Muscle of leg (tissue), 9 donors: ENCODE results near the gene TPST1. TPM values are rescaled to one million over a fixed set of nuclear protein-coding genes. Genes with fewer than 3 reads are reported as not detected.

ENCODE experiments used
- polyA plus RNA-seq, 8 donors: library from polyadenylated mRNA; unstranded; fragments of 120-200 nt; gene quantifications; one replicate each; pipeline versions ENCODE4 v1.2.1 to v1.2.3, GENCODE V29; 2013; ENCODE audit warnings: inconsistent platforms in 1 of 8, low replicate concordance in 1 of 8; ENCODE audit not compliant: insufficient read length in 8 of 8, insufficient read depth in 1 of 8
- total RNA-seq: library from RNA; stranded (reverse); fragments of 120-200 nt; gene quantifications from one replicate; pipeline ENCODE4 v1.2.4, GENCODE V29; 2013

Gene TPST1
- total and polyA plus RNA-seq, 9 donors = 11.2 to 39.6 (median 16.3) TPM

Other genes starting within 250 kb of the TPST1 start
- 20.6 TPM for gene GUSB, start 223.1 kb upstream of the TPST1 start, total RNA-seq
- gene GUSB, start 223.1 kb upstream of the TPST1 start, polyA plus RNA-seq = 10 to 100 TPM; 38.7 to 50.6 (median 40.9) TPM
- gene ASL, start 129.5 kb upstream of the TPST1 start, total RNA-seq = 12.9 TPM
- 10 to 100 TPM in 6 of 8 donors, 1 to 10 TPM in 2; 9.7 to 20.8 (median 12.5) TPM for gene ASL, start 129.5 kb upstream of the TPST1 start, polyA plus RNA-seq
- 25.2 TPM for gene CRCP, start 90.5 kb upstream of the TPST1 start, total RNA-seq
- gene CRCP, start 90.5 kb upstream of the TPST1 start, polyA plus RNA-seq = 10 to 100 TPM; 19.1 to 24.7 (median 21.5) TPM